Type B pancreatic cell (in vitro differentiated cells): Measurements from ENCODE around the gene SMIM35. TPM values are rescaled to one million over a fixed set of nuclear protein-coding genes. Genes with fewer than 3 reads are reported as not detected.

ENCODE experiments used
- DNase-seq: peaks from one replicate; pipeline ENCODE4 v3.0.0; 2021; ENCODE audit warnings: mixed read lengths; ENCODE audit not compliant: unreplicated experiment; ENCODE audit errors: extremely low spot score
- H3K27ac Mint-ChIP-seq: 2 replicates; pipeline ENCODE4 v1.8.0; 2021; ENCODE audit warnings: mild to moderate bottlenecking, mixed read lengths
- H3K27me3 Mint-ChIP-seq: 2 replicates; pipeline ENCODE4 v1.8.0; 2021; ENCODE audit warnings: mixed read lengths
- H3K36me3 Mint-ChIP-seq: 2 replicates; pipeline ENCODE4 v1.8.0; 2021; ENCODE audit warnings: mixed read lengths
- H3K4me1 Mint-ChIP-seq: one replicate; pipeline ENCODE4 v1.8.0; 2021; ENCODE audit warnings: mixed read lengths; ENCODE audit not compliant: unreplicated experiment
- H3K4me3 Mint-ChIP-seq: 2 replicates; pipeline ENCODE4 v1.8.0; 2021; ENCODE audit warnings: mild to moderate bottlenecking, mixed read lengths
- H3K9me3 Mint-ChIP-seq: 2 replicates; pipeline ENCODE4 v1.8.0; 2021; ENCODE audit warnings: mixed read lengths
- total RNA-seq: library from RNA; stranded (reverse); gene quantifications from 2 replicates; pipeline ENCODE4 v1.2.1, GENCODE V29; 2021; ENCODE audit warnings: low replicate concordance
- TF ChIP-seq, protein P1 (sequence below): fragments of 200-600 bp; sonication (generic); conservative IDR thresholded peaks from 2 replicates; pipeline ENCODE4 v1.5.0; 2021; ENCODE audit warnings: antibody characterized with exemption, mild to moderate bottlenecking

Gene SMIM35
- total RNA-seq, 1 donor from 2014 or later, result 0.17 TPM

DNA sequence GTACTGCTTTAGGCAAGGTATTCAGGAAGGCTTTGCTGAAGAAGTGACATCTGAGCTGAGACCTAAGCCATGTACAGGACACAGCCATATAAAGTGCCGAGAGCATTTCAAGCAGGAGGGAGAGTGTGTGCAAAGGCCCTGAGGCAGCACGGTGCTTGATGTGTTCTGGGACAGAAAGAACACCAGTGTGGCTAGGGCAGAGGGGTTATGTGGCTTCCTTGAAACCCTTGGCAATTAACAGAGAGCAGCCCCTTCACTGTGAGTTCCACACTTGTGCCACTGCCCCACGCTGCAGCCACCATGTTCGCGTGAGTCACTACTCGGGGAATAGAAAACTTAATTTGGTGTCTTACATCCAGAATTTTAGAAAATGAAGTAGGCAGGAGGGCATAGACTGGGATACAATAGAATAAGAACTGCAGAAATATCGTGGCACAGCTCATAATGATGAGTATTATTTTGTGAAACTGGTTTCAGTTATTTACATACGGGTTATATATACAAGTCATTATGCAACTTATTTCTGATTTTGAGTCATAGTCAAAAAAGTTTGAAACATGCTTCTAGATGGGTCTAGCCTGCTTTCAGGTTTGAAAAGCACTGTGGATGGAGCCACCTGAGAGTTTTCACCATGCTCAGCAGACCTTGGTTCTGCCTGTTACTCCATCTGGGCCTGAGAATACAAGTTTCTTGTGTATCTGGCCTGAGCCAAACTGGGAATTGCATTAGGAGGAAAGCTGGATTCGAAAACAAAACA lies 88.8 kb downstream of the SMIM35 start:
- Mint-ChIP-seq H3K9me3 (no peaks in the 10 kb centered on the region), H3K4me1 (peaks cover 6% of the 10 kb centered on the region), H3K27ac (no peak overlapping the region), H3K27me3 (no peaks in the 10 kb centered on the region), H3K36me3 (no peaks in the 10 kb centered on the region), H3K4me3 (no peak overlapping the region)
- TF ChIP-seq, protein P1, sequence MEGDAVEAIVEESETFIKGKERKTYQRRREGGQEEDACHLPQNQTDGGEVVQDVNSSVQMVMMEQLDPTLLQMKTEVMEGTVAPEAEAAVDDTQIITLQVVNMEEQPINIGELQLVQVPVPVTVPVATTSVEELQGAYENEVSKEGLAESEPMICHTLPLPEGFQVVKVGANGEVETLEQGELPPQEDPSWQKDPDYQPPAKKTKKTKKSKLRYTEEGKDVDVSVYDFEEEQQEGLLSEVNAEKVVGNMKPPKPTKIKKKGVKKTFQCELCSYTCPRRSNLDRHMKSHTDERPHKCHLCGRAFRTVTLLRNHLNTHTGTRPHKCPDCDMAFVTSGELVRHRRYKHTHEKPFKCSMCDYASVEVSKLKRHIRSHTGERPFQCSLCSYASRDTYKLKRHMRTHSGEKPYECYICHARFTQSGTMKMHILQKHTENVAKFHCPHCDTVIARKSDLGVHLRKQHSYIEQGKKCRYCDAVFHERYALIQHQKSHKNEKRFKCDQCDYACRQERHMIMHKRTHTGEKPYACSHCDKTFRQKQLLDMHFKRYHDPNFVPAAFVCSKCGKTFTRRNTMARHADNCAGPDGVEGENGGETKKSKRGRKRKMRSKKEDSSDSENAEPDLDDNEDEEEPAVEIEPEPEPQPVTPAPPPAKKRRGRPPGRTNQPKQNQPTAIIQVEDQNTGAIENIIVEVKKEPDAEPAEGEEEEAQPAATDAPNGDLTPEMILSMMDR, result no peak
- no peak for DNase-seq

DNA sequence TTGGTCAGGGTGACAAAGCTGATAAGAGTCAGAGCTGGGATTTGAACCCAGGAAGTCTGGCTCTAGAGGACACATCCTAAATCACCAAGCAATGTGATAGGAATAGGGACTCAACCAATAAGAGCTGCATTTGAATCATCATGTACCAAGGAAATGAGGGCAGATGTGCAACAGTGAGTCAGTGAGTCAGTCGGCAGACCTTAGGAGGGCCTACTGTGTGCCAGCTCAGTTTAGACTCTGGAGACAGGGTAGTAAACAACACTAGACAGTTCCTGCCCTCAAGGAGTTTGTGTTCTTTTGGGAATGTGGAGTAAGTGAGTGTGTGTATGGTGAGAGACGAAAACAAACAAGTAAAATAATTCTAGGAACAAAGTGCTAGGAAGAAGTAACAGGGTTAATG lies 89.4 kb downstream of the SMIM35 start:
- no peak overlapping the region for H3K27ac Mint-ChIP-seq
- H3K4me1 Mint-ChIP-seq, result peaks cover 2% of the 10 kb centered on the region
- no peaks in the 10 kb centered on the region for H3K36me3 Mint-ChIP-seq
- TF ChIP-seq, protein P1, result no peak
- DNase-seq, result no peak
- no peak overlapping the region for H3K4me3 Mint-ChIP-seq
- peaks cover 4% of the 10 kb centered on the region for H3K27me3 Mint-ChIP-seq
- no peaks in the 10 kb centered on the region for H3K9me3 Mint-ChIP-seq

DNA sequence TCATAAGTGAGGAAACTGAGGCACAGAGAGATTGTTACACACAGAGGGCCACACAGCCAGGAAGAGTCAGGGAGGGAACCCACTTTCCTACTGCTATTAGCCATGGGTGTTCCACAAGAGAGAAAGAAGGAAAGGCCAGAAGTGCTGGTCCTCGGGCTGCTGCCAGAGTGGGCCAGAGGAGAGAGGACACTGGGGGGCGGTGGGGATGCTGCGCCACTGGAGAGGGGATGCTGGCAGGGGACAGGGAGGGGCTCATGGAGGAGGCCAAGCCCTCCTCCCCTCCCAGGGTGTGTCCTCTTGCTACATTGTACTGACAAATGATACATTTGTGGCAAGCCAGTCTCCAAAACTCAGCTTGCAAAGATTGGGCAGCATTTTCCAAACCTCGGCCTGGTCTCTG lies 90.7 kb downstream of the SMIM35 start:
- Mint-ChIP-seq H3K9me3 (no peaks in the 10 kb centered on the region), H3K27me3 (peaks cover 8% of the 10 kb centered on the region), H3K27ac (no peak overlapping the region), H3K36me3 (no peaks in the 10 kb centered on the region), H3K4me3 (no peak overlapping the region), H3K4me1 (no peaks in the 10 kb centered on the region)
- TF ChIP-seq, protein P1, result no peak
- DNase-seq, result no peak

DNA sequence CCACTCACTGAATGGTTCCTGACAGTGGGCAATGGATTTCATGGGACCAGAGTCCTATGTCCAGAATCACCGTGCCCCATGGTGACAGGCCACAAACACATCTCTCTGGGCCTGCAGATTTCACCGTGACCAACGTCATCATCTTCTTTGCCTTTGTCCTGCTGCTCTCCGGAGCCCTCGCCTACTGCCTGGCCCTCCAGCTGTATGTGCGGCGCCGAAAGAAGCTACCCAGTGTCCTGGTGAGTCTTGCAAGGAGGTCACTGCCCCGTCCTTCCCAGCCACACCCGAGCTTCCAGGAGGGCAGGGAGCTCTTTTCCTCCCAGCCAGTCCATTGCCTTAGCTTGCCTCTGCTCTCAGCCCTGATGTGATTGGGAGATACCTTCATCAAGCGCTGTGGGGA lies 91.3 kb downstream of the SMIM35 start:
- H3K27ac Mint-ChIP-seq, result no peak overlapping the region
- no peaks in the 10 kb centered on the region for H3K9me3 Mint-ChIP-seq
- TF ChIP-seq, protein P1, result no peak
- H3K27me3 Mint-ChIP-seq, result peaks cover 8% of the 10 kb centered on the region
- no peaks in the 10 kb centered on the region for H3K4me1 Mint-ChIP-seq
- no peaks in the 10 kb centered on the region for H3K36me3 Mint-ChIP-seq
- DNase-seq, result no peak
- H3K4me3 Mint-ChIP-seq, result no peak overlapping the region

DNA sequence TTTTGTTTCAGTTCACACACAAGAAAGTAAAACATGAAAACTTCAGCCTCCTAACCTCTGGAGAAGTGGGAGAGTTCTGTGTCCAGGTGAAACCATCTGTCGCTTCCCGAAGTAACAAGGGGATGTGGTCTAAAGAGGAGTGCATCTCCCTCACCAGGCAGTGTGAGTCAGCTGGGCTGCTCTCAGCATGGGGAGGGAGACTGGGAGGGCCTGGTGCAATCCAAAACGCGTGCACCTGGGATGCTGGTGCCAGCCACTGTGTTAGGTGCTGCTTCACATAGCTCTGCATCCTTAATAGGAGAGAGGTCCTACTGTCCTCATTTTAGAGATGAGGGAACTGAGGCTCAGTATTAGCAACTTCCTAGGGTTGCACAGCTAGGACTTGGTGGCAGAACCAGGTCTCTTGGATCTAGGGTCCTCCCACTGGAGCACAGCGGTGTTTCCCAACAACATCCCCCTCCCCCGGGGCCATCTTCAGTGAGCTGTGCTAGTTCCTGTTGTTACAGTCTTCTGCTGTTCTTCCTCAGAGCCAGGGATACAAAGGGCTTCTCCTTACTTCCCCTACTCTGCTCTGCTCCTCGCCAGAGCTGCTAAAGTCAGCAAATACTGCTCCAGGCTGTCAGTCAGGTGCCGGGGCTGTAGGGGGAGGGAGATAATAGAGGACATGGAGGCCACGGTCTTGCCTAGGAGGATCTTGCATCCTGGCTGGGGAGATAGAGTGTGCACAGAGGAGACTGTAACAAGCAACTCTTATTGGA lies 92.6 kb downstream of the SMIM35 start:
- H3K36me3 Mint-ChIP-seq, result no peaks in the 10 kb centered on the region
- no peak overlapping the region for H3K4me3 Mint-ChIP-seq
- no peak for DNase-seq
- H3K9me3 Mint-ChIP-seq, result no peaks in the 10 kb centered on the region
- peaks cover 15% of the 10 kb centered on the region for H3K27me3 Mint-ChIP-seq
- TF ChIP-seq, protein P1, result no peak
- no peak overlapping the region for H3K27ac Mint-ChIP-seq
- no peaks in the 10 kb centered on the region for H3K4me1 Mint-ChIP-seq
